NOMO-1 treated with dmso at 0.1 percent for 144 hours (cell line): ENCODE results near the gene PDE3A.
"Not testable (repeated sequence)": the region's sequence is repeated elsewhere in the genome, so short reads cannot be mapped to it uniquely, and the experiment has no call there.

Experiments
- DNase-seq: peaks from one replicate; lab custom pipeline; 2025; ENCODE audit not compliant: unreplicated experiment; lab: John Stamatoyannopoulos, UW

PDE3A gene

DNA sequence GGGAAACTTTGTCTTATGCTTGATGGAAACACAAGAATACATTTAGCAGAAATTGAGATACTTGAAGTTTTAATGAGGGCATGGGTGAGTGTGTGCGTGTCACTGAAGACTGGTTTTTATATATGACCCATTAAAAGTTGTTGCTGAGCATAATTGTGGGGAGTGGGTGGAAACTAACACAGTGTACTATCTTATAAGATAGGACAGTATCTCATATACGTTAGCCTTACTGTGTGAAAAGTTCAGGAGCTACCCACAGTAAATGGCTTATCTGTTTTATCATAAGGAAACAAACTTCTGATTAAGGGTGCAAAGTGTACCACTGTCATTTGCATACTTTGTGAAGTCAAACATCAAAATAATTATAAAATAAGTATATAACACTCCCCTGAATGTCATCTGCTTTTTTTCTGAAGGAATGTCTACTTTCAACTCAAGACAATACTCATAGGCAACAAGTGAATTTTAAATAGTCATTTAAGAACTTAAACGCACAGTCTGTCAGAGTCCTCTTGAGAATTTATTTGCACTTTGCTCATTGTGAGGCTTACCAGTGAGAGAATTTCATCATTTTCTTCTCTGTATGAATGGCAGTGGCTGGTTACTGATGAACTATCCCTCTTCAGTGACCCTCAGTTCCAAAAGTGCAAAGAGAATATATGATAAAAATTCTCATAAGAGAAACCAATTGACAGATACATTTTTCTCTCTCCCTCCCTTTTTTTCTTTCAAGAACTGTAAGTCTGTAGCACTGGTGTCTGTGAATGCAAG is 4.2 kb downstream of the PDE3A start:
- no peak for DNase-seq

DNA sequence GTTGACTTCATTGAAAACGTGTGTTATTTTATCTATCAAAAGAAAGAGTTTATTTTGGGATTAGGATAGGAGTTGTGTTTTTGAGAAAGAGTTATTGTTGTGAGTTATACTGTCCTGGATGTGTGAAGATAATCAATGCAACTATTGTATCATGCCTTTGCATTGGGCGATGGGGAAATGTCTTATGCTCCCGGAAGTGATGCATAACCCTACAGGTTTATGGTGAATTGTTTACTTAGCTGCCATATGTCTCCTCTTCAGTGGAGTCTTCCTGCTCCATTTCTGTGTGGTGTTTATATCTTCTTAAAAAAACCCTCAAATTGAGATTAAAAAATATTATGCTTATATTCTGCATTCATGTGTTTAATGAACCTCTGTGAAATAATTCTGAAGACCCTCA is 6.5 kb downstream of the PDE3A start:
- no peak for DNase-seq

DNA sequence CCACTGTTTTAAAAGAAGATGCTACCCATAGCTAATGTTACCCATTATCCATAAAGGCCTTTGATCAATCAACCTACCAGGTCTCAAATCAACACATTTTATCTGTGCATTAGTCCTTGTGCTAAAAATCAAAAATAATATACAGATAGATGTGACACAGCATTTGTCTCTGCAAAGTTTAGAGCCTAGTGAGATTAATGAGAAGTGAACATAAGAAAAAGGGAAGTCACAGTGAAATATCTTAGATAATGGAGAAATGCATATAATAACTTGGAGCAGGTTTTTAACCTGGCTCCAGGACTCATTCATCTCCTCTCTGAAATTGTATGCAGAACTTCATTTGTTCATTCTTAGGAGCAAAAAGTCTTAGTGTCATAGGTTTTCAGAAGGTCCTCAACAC is 7.2 kb downstream of the PDE3A start:
- no peak for DNase-seq

DNA sequence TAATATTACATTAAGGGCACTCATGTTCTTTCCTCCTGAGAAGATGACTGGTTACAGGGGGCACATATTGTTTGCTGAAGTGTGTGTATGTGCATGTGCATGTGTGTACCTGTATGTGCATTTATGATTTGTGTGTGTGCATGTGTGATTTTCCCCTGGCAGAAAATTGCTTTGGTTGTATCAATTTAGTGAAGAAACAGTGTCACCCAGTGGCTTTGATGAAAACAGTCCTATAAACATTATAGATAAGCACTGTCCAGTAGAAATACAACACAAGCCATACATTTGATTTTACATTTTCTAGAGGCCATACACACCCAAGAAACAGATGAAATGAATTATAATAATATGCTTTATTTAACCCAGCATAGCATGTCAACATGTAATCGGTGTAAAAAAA is 8.6 kb downstream of the PDE3A start:
- no peak for DNase-seq

- DNase-seq = no peak
These were observed 9.4 kb downstream of the PDE3A start for GRCh38 chr12:20377750-20378149.

GRCh38 chr12:20382117-20382516 is 13.8 kb downstream of the PDE3A start:
- DNase-seq = no peak

DNA sequence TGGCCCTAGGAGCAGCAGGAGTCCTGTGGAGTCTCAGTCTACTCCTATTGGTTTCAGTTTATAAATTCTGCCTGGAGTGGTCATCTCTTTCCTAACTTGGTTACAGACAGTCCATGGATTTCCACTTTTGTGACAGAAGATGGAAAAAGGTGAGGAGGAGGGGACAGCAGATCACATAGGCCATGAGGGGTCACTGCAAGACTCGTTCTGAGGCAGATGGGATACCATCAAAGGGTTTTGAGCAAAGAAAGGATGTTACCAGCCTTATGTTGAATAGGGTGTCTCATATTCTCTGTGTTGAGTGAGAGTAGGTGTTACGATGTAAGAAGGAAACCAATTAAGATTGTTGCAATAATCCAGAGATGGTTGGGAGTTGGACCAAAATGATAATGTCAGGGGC is 15.3 kb downstream of the PDE3A start:
- no peak for DNase-seq

GRCh38 chr12:20384836-20385235 is 16.5 kb downstream of the PDE3A start:
- DNase-seq = not testable (repeated sequence)

DNA sequence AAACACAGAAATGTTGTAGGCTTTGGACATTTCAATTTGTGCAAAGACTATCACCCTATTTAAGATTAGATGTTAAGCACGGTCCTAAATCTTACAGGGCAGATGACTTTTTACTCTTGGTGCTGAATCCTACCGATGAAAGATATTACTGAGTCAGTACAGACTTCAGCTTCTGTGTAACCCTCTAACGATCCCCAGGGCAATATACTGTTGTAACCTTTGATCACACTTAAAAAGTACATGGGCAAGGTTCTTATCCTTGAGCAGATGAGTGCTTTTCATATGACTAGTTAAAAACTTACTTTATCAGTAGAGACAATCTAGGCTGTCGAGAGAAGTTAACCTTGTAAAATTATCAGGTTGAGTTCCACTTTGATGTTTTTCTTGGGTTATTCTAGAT is 22.5 kb downstream of the PDE3A start:
- DNase-seq = no peak

GRCh38 chr12:20392339-20392738 is 24.0 kb downstream of the PDE3A start:
- DNase-seq = no peak

DNA sequence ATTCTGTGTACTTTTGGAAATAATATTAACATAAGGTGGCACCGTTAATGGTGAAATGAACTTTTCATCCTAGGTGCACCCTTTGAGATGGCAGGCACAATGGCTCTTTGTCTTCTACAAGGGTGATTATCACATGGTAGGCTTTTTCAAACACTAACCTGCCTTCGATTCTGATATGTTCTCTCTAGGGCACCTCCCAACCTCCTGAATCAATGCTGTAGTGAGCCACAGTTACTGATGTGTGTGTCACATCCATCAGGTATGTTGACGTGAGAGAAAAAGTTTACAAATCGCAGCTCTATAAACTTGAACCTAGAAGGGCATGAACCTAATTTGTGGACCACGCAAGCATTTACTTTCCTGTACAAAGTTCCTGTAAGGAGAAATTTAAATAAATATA is 25.4 kb downstream of the PDE3A start:
- no peak for DNase-seq

- no peak for DNase-seq
These were observed 27.6 kb downstream of the PDE3A start for GRCh38 chr12:20395791-20396550.

- DNase-seq = peak; percentile 22
These were observed 30.3 kb downstream of the PDE3A start for GRCh38 chr12:20398686-20399085.

DNA sequence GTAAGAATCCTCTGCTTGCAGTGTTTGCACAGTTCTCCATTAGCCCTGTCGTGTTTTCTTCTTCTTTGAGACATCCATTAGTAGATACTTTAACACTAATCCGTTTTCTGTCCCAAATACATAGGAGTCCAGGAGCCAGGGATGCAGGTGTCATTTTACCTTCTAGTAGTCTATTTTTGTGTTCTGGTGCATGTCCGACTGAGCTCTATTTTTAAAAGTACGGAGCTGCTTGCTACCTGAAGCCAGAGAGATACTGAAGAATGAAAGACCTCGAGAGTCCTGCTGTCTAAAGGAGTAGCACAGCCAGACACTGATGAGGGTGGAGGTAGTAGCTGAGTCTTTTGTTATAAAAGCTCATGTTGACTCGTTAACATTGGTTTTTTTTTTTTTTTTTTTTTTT is 31.7 kb downstream of the PDE3A start:
- no peak for DNase-seq

- DNase-seq = no peak
These were observed 34.9 kb downstream of the PDE3A start for GRCh38 chr12:20403230-20403629.

GRCh38 chr12:20404576-20405346 is 36.4 kb downstream of the PDE3A start:
- DNase-seq = peak; percentile 80

DNA sequence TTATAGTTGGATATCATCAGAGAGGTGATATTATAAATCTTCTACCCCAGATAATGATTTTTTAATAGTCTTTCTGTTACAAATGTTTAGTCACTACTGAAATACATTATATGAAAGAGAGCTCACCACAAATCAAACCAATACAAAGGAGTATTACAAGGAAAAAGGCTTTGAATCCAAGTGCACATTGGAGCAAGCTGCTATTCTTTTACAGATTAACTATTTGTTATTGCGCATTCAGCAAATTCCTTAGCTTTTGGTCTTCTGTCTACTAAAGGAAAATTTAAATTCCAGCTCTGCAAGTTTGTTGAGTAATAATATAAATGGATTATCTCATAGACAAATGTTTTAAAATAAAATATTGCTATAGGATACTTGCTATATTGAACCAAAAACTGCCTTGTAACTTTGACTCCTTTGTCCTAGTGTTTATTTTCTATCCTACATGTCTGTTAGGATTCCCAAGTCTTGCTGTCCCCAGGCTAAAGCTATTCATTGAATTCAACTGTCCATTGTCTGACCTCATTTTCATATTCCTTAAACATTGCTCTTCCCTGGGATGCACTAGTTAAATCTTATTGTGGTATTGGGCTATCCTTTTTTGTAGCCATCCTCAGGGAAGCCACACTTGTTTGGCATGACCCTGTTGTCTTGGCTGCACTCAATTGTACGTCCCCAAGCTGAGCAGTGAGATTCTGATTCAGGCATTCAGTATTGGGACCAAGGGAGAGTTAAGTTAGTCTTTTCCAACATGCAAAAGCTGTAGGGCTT is 41.5 kb downstream of the PDE3A start:
- DNase-seq = no peak

DNA sequence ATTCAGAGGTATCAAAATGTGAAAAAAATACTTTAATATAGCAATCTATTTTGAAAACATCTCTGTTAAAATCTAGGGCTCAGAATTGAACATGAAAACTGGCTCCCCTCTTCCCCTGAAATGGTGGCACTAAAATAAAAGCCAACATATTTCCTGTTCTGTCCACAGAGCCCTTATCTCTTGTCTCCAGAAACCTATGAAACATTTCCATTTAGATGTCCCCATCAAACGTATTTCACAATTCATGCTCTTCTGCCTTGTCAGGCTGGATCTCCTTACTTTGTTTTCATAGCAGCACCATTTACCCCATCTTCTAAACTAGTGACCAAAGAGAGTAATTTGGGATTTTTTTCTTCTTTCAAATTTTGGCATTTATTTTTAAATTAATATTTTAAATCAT is 42.4 kb downstream of the PDE3A start:
- no peak for DNase-seq

- no peak for DNase-seq
These were observed 43.0 kb downstream of the PDE3A start for GRCh38 chr12:20411345-20411744.

DNA sequence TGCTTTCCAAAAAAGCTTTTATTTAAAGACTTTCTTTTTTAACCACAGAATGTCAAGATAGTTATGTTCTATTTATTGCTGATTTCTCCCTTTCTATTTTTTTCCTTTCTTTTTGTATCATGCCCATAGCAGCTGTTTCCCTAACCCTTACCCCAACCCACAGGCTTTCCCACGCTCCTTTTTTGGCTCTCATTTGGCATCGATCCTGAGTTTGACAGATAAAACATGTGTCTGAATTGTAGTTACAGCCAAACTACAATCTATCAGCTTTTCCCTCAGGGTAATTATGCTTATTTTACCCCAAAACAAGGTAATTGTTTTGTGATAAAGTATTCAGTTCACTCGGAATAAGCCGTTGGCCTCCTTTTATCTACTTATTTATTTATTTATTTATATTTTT is 46.7 kb downstream of the PDE3A start:
- DNase-seq = no peak

- DNase-seq = no peak
These were observed 47.3 kb downstream of the PDE3A start for GRCh38 chr12:20415641-20416040.
